ENCODE results near the gene KRT77. TPM values are rescaled to one million over a fixed set of nuclear protein-coding genes. Genes with fewer than 3 reads are reported as not detected.

The KRT77 gene
- total RNA-seq, 1 donor from 2014 or later: not detected

DNA sequence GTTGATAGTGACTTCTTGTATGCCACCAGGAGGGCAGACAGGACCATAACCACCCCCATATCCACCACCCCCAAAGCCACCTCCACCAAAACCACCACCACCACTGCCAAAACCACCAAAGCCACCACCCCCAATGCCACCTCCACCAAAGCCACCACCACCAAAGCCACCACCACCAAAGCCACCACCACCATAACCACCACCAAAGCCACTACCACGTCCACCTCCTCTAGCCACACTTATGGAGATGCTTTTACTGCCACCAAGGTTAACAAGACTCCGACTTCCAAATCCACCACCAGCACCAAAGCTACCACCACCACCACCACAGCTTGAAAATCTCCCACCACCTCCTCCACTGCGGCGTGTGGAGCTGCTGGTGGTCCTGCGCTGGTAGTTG lies 23.4 kb downstream of the KRT77 start:
- no peaks in the 10 kb centered on the region for H3K4me1 Mint-ChIP-seq (ENCODE audit: unreplicated experiment)
- H3K27ac Mint-ChIP-seq (ENCODE audit: unreplicated experiment): no peak overlapping the region
- H3K9me3 Mint-ChIP-seq (ENCODE audit: unreplicated experiment): no peaks in the 10 kb centered on the region
- no peaks in the 10 kb centered on the region for H3K36me3 Mint-ChIP-seq (ENCODE audit: unreplicated experiment)
- peaks cover 68% of the 10 kb centered on the region for H3K27me3 Mint-ChIP-seq (ENCODE audit: unreplicated experiment)
- DNase-seq (ENCODE audit: extremely low spot score, unreplicated experiment): no peak
- no peak overlapping the region for H3K4me3 Mint-ChIP-seq (ENCODE audit: unreplicated experiment)
- TF ChIP-seq, protein P1, sequence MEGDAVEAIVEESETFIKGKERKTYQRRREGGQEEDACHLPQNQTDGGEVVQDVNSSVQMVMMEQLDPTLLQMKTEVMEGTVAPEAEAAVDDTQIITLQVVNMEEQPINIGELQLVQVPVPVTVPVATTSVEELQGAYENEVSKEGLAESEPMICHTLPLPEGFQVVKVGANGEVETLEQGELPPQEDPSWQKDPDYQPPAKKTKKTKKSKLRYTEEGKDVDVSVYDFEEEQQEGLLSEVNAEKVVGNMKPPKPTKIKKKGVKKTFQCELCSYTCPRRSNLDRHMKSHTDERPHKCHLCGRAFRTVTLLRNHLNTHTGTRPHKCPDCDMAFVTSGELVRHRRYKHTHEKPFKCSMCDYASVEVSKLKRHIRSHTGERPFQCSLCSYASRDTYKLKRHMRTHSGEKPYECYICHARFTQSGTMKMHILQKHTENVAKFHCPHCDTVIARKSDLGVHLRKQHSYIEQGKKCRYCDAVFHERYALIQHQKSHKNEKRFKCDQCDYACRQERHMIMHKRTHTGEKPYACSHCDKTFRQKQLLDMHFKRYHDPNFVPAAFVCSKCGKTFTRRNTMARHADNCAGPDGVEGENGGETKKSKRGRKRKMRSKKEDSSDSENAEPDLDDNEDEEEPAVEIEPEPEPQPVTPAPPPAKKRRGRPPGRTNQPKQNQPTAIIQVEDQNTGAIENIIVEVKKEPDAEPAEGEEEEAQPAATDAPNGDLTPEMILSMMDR (IDR thresholded peaks at IDR 0.05): no peak

DNA sequence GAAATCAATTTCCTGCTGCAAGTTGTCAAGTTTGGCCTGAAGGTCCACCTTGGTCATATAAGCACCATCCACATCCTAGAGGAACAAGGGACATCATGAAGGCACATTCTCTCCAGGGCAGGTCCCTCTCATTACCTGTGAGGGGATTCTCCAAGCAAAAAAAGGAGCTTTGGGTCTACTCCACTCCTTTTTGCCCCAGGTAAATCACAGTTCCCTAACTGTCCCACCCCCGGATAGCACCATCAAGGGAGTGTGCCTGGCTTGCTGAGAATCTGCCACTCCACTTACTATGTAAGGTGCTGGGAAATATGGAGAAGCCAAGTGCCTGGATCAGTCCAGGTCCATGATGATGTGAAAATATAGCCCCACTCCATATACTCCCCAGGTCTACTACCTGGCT lies 25.7 kb downstream of the KRT77 start:
- H3K4me3 Mint-ChIP-seq (ENCODE audit: unreplicated experiment): no peak overlapping the region
- TF ChIP-seq, protein P1 (IDR thresholded peaks at IDR 0.05): no peak
- H3K4me1 Mint-ChIP-seq (ENCODE audit: unreplicated experiment): no peaks in the 10 kb centered on the region
- DNase-seq (ENCODE audit: extremely low spot score, unreplicated experiment): no peak
- peaks cover 55% of the 10 kb centered on the region for H3K27me3 Mint-ChIP-seq (ENCODE audit: unreplicated experiment)
- H3K27ac Mint-ChIP-seq (ENCODE audit: unreplicated experiment): no peak overlapping the region
- H3K36me3 Mint-ChIP-seq (ENCODE audit: unreplicated experiment): no peaks in the 10 kb centered on the region
- no peaks in the 10 kb centered on the region for H3K9me3 Mint-ChIP-seq (ENCODE audit: unreplicated experiment)

DNA sequence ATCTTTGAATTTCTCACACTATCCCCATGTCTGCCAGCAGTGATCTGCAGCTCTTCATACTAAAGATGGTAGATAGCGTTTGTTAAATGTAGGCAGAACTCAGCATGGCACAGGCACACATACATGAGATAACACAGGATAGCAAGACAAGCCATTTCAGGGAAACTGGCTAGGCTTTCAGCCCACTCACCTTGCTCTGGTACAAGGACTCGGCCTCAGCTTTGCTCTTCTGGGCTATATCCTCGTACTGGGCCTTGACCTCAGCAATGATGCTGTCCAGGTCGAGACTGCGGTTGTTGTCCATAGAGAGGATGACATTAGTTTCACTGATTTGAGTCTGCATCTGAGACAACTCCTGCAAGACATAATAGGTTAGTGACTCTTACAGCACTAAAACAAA lies 26.2 kb downstream of the KRT77 start:
- Mint-ChIP-seq H3K27ac (ENCODE audit: unreplicated experiment) (no peak overlapping the region), H3K27me3 (ENCODE audit: unreplicated experiment) (peaks cover 49% of the 10 kb centered on the region), H3K9me3 (ENCODE audit: unreplicated experiment) (no peaks in the 10 kb centered on the region), H3K4me3 (ENCODE audit: unreplicated experiment) (no peak overlapping the region), H3K4me1 (ENCODE audit: unreplicated experiment) (no peaks in the 10 kb centered on the region), H3K36me3 (ENCODE audit: unreplicated experiment) (no peaks in the 10 kb centered on the region)
- DNase-seq (ENCODE audit: extremely low spot score, unreplicated experiment): no peak
- TF ChIP-seq, protein P1 (IDR thresholded peaks at IDR 0.05): no peak

DNA sequence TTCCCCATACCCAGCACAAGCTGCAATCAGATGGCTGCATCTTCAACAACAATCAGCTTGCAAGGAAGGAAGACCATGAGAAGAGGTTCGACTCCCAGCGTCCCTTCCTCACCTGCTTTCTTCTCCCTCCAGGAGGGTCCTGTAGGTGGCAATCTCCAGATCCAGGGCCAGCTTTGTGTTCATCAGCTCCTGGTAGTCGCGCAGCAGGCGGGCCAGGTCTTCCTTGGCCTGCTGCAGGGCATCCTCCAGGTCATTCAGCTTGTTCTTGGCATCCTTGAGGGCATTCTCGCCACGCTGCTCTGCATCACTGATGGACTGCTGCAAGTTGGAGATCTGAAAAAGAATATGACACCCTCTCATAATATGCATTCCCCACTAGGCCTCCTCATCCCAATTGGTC lies 27.2 kb downstream of the KRT77 start:
- no peak overlapping the region for H3K27ac Mint-ChIP-seq (ENCODE audit: unreplicated experiment)
- H3K4me3 Mint-ChIP-seq (ENCODE audit: unreplicated experiment): no peak overlapping the region

DNA sequence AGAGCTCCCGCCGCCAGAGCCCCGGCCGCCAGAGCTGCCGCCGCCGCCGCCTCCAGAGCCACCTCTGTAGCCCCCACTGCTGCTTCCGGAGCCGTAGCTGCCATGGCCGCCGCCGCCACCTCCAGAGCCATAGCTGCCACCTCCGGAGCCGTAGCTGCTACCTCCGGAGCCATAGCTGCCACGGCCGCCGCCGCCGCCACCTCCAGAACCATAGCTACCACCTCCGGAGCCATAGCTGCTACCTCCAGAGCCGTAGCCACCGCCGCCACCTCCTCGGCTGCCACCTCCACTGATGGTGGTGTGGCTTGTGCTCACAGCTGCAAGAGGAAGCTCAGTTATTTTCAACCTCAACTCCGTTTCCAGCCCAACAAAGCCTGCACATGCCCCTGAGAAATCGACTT lies 28.0 kb downstream of the KRT77 start:
- H3K4me1 Mint-ChIP-seq (ENCODE audit: unreplicated experiment): no peaks in the 10 kb centered on the region
- H3K27ac Mint-ChIP-seq (ENCODE audit: unreplicated experiment): no peak overlapping the region
- TF ChIP-seq, protein P1 (IDR thresholded peaks at IDR 0.05): no peak
- peaks cover 38% of the 10 kb centered on the region for H3K27me3 Mint-ChIP-seq (ENCODE audit: unreplicated experiment)
- no peaks in the 10 kb centered on the region for H3K36me3 Mint-ChIP-seq (ENCODE audit: unreplicated experiment)
- DNase-seq (ENCODE audit: extremely low spot score, unreplicated experiment): no peak
- no peaks in the 10 kb centered on the region for H3K9me3 Mint-ChIP-seq (ENCODE audit: unreplicated experiment)
- H3K4me3 Mint-ChIP-seq (ENCODE audit: unreplicated experiment): no peak overlapping the region

More for the DNA sequence above, 27.2 kb downstream of the KRT77 start:
- Mint-ChIP-seq H3K27me3 (ENCODE audit: unreplicated experiment) (peaks cover 41% of the 10 kb centered on the region), H3K9me3 (ENCODE audit: unreplicated experiment) (no peaks in the 10 kb centered on the region), H3K36me3 (ENCODE audit: unreplicated experiment) (no peaks in the 10 kb centered on the region), H3K4me1 (ENCODE audit: unreplicated experiment) (no peaks in the 10 kb centered on the region)
- TF ChIP-seq, protein P1 (IDR thresholded peaks at IDR 0.05): no peak
- DNase-seq (ENCODE audit: extremely low spot score, unreplicated experiment): no peak

Data from osteocyte (in vitro differentiated cells).